NCI-H1930 (cell line): ENCODE results near the gene F7.

ENCODE experiments used
- DNase-seq, 2 experiments: peaks; one replicate each; lab custom pipeline; 2025; lab: John Stamatoyannopoulos, UW

Gene F7

GRCh38 chr13:113086991-113087922 is 18.3 kb upstream of the F7 start:
- no peak for DNase-seq

GRCh38 chr13:113087923-113088690 is 17.5 kb upstream of the F7 start:
- no peak for DNase-seq

- DNase-seq = no peak
Observed at GRCh38 chr13:113088691-113089020, 16.9 kb upstream of the F7 start.

DNA sequence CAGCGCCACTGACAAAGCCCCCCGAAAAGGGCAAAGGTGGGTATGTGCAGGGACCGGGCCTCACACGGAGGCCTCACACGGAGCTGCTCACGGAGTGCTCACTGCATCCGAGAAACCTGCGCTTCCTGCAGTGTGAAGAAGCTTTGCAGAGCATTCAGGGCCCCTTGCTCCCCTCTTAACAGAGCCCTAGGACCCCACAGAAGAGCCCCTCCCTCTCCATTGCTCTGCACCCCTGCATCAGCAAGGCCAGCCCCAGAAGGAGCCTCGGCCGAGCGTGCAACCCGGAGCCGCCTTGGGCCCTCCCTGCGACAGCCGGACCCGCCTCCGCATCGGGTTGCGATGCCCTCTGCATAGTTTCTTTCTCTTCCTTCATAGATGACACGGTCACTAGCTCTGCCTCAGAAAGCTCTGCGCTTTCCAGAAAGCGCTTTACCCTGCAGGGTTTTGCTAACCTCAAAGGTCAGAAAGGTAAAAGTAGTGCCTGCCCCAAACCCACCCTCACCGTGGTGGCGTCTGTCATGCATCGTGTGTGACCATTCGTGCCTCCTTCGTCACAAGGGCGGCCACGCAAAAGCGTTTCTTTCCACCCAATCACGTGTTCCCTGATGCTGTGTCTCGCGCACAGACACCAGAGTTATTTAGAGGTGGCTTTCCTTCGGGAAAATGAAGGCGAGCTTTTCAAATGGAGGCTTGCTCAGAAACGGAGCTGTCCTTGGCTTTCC is 15.7 kb upstream of the F7 start:
- DNase-seq = no peak

- no peak for DNase-seq
Observed at GRCh38 chr13:113090415-113090770, 15.2 kb upstream of the F7 start.

GRCh38 chr13:113090806-113091205 is 14.8 kb upstream of the F7 start:
- no peak for DNase-seq

GRCh38 chr13:113091211-113091771 is 14.3 kb upstream of the F7 start:
- DNase-seq = no peak

DNA sequence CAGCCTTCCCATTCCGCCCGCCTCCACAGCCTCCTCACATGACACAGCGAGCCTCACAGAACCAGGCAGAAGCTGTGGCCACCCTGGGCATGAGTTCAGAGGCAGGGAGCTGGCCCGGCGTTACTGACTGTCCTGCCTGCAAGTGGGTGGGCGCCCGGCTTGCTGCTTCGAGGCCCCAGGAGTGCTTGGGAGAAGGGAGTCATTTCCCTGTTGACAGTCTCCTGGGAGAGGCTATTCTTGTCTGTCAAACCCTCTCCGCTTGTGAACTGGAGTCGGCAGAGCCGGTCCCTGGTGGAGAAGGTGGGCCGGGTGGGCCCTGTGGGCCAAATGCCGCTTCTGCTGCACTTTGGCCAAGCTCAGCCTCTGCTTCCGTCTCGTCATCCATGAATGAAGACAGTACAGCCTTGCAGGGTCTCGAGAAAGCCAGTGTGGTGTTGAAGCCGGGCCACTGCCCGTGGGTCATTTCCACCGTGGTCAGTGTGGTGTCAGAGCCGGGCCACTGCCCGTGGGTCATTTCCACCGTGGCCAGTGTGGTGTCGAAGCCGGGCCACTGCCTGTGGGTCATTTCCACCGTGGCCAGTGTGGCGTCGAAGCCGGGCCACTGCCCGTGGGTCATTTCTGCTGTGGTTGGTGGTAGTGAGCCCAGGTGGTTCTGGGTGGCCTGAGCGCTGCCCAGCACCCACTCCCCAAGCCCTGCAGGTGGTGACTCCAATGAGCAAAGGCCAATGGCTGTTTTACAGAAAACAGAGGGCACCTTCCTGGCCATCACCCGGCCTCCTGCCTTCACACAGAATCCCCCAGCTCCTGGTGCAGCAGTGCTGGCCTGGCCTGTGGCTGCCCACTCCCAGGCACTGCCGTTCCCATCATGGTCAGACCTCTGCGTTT is 13.5 kb upstream of the F7 start:
- DNase-seq = no peak

GRCh38 chr13:113092776-113093579 is 12.6 kb upstream of the F7 start:
- DNase-seq = no peak

DNA sequence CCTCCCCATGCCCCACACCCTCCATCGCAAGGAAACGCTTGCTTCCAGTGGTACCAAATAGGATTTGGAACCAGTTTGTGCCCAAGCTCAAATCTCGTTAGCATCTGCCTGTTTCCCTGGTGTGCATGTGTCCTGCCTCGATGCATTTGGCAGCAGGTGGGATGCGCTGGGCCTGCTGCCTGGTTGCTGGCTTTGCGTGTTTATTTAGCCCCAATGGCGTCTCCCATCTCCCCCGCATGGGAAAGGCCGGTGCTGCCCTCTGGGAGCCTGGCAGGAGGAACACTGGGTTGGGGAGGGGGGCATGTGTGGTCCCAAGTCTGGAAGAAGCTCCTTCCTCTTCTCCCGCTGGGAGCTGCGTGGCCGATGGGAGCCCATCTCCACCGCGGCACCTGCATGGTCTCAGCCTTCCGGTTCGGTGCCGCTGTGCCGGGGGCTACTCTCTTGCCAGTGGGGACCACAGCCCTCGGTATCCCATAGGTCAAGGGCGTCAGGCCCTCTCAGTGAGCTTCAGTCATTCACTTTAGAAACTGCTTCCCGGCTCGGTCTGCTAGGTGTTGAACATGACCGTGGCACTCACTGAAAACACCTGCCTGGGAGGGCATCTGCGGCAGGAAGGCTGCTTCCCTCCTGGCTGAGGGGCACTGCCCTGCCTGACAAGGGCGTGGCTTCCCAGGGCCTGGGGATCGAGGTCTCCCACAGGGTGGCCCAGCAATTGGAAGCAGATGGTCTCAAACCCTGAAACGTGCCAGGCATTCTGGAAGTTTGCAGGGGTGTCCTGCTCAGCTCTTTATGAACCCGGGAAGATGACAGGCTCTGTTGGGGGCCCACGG is 11.8 kb upstream of the F7 start:
- DNase-seq = no peak

DNA sequence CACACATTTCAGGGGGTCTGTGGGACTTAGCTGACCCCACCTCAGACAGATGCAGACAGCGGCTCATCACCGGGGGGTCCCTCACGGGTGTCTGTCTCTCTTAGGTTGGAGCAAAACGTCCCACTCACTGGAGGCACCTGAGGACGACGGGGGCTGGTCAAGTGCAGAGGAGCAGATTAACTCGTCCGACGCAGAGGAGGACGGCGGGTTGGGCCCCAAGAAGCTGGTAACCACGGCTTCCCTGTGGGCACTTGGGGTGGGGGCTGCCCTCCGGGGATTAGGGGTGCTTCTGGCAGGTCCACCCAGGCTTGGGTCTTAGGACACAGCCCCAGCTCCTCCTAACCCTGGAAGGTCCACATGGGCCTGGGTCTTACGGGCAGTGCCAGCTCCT is 11.2 kb upstream of the F7 start:
- DNase-seq = no peak

DNA sequence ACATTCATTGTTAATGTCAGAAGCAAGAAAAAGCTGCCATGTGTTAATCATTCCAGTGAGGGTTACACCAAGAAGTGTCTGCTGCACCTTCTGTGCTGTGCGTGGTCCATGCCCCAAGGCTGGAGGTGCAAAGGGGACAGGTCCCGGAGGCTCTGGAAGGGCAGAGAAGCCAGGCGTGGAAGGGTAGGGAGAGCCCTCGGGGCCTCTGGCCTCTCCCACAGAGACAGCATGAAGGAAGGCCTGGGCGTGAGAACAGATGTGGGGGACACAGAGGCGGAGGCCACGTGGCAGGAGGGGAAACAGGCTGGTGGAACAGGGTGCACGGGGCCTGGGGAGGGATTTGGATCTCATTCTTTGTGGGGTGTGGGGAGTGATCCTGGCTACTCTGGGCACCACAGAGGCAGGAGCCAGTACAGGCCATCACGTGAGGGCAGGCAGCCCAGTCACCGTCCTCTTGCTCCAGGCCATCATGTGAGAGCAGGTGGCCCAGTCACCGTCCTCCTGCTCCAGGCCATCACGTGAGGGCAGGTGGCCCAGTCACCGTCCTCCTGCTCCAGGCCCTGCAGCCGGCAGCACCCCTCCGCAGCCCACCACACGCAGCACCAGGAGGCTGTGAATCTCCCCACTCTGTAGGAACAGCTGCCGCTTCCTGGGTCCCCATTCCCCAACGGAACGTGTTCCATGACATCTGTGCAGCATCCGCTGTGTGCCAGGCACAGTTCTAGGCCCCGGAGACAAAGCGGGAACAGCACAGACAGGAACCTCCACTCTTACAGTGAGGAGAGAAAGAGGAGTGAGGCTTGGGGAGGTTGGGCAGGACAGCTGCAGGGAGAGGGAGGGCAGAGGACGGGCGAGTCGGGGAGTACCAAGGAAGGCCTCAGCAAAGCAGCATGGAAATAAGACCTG is 10.2 kb upstream of the F7 start:
- DNase-seq = no peak

DNA sequence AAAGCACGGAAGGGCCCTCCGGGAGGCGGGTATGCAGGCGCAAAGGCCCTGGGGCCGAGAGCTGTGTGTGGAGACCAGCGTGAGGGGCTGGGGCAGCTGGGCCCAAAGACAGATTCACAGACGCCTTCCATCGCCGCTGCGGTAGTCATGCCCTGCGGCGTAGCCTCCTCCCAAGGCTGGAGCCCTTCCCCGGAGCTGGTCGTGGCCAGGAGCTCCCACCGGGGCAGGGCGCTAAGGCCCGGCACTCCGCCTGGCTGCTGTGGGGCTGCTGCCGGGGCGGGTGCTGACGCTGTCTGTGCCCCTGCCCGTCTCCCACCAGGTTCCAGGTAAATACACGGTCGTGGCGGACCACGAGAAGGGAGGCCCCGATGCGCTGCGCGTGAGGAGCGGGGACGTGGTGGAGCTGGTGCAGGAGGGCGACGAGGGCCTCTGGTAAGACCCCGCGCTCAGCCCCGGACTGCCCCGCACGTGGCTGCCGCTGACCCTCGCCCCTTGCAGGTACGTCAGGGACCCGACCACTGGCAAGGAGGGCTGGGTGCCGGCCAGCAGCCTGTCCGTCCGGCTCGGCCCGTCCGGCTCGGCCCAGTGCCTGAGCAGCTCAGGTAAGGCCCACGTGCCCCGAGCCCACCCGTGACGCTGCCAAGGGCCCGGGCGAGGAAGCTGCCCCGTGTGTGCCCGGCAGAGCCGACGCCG is 9.4 kb upstream of the F7 start:
- no peak for DNase-seq

- no peak for DNase-seq
Observed at GRCh38 chr13:113096745-113097305, 8.8 kb upstream of the F7 start.

DNA sequence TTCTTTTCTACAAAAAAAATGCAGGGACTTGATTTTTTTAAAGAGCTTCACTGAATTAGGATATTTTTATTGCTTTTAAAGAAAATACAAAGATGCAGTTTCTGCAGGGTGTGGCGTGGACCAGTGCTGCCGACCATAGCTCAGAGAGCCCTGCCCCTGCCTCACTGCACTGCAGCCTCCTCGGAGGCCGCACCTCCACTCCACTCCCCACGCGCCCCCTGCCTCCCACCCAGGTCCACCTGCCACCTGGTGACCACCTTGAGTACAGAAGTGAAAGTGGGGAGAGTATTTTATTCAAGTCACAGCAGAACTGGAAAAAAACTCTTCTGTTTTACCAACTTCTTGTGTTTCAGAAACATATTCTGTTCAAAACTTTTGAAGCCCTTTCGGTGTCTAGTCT is 7.9 kb upstream of the F7 start:
- DNase-seq = no peak

- no peak for DNase-seq
Observed at GRCh38 chr13:113098162-113098732, 7.3 kb upstream of the F7 start.

DNA sequence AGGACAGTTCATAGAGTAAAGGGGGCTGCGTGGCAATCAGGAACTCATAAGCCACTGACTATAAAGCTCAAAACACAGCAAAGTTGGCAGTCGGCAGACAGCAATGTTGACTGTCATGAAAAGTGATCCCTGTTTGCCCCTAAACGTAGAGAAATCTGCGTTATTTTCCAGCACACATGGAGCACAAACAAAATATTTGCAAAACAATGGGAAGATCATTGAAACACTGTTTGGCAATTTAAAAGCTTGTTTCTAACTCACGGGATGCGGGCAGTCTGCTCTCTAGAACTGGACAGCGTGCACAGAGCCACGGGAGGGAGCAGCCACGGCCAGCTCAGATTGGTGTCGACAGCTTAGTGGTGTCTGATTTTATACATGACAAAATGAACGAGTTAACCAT is 6.4 kb upstream of the F7 start:
- DNase-seq = no peak
